B cell (primary cell): ENCODE data around the gene SEPTIN3. TPM values are rescaled to one million over a fixed set of nuclear protein-coding genes. Genes with fewer than 3 reads are reported as not detected.

ENCODE experiments used
- ATAC-seq: fragments of 200-7000 bp; cut with Tn5 transposase; one replicate; pipeline ENCODE4 v1.10.0; 2021; ENCODE audit warnings: low read depth, mild to moderate bottlenecking, moderate number of reproducible peaks, moderate library complexity
- CTCF ChIA-PET: fragments of 350-600 bp; sonication (Branson Sonifier 250); formaldehyde crosslinking; loops from one replicate; lab custom pipeline; 2021; ENCODE audit warnings: antibody characterized with exemption, inconsistent platforms; lab: Charles Lee
- POLR2A ChIA-PET: fragments of 350-600 bp; sonication (Branson Sonifier 250); formaldehyde crosslinking; loops from one replicate; lab custom pipeline; 2021; ENCODE audit warnings: antibody characterized with exemption; lab: Charles Lee
- DNase-seq: peaks from one replicate; pipeline ENCODE4 v3.0.0; 2013
- H2AFZ ChIP-seq: 2 replicates; pipeline ENCODE4 v1.6.1; 2012; ENCODE audit warnings: mild to moderate bottlenecking, low read depth, low read length; ENCODE audit not compliant: insufficient read depth, poor library complexity, severe bottlenecking
- H3K27ac ChIP-seq, 2 donors: 1 replicate in 1 of 2; 2 replicates in 1 of 2; pipeline ENCODE4 v1.5.1; 2012 to 2013; ENCODE audit warnings: low read length in 2 of 2, mild to moderate bottlenecking in 2 of 2, moderate library complexity in 1 of 2
- H3K27me3 ChIP-seq, 4 experiments: fragments of 200-600 bp in 1 of 4; sonication (generic) in 1 of 4; replicated peaks in 1 of 4; 1 replicate in 2 of 4; 2 replicates in 2 of 4; pipeline versions ENCODE4 v1.6.1 to v1.7.0; 2013 to 2016; ENCODE audit warnings: low read length in 3 of 4, mild to moderate bottlenecking in 2 of 4, mixed read lengths in 1 of 4, moderate library complexity in 1 of 4; ENCODE audit not compliant: insufficient read depth in 4 of 4, control insufficient read depth in 3 of 4; ENCODE audit errors: control extremely low read depth in 1 of 4
- H3K36me3 ChIP-seq, 2 experiments: replicated peaks in 1 of 2; 1 replicate in 1 of 2; 2 replicates in 1 of 2; pipeline versions ENCODE4 v1.6.1 to v1.7.1; 2013; ENCODE audit warnings: low read length in 1 of 2; ENCODE audit not compliant: insufficient read depth in 2 of 2, control insufficient read depth in 1 of 2; ENCODE audit errors: control extremely low read depth in 1 of 2, extremely low read depth in 1 of 2
- H3K4me1 ChIP-seq, 2 donors: fragments of 200-600 bp in 1 of 2; sonication (generic) in 1 of 2; 1 replicate in 1 of 2; 2 replicates in 1 of 2; pipeline versions ENCODE4 v1.5.1 to v1.6.1; 2013 to 2017; ENCODE audit warnings: low read length in 2 of 2; ENCODE audit not compliant: control insufficient read depth in 2 of 2, insufficient read depth in 2 of 2
- H3K4me2 ChIP-seq: replicated peaks from 2 replicates; pipeline ENCODE3; 2012; ENCODE audit warnings: mild to moderate bottlenecking, low read depth, low read length; ENCODE audit not compliant: poor library complexity, severe bottlenecking
- H3K4me3 ChIP-seq, 5 experiments: fragments of 200-600 bp in 1 of 5; sonication (generic) in 1 of 5; 1 replicate in 3 of 5; 2 replicates in 2 of 5; pipeline versions ENCODE4 v1.5.1 to v1.7.0; 2011 to 2016; ENCODE audit warnings: low read length in 4 of 5, mild to moderate bottlenecking in 4 of 5, low read depth in 2 of 5, control low read depth in 1 of 5, moderate library complexity in 1 of 5; ENCODE audit not compliant: insufficient read depth in 1 of 5; ENCODE audit errors: control extremely low read depth in 1 of 5, extremely low read depth in 1 of 5
- H3K79me2 ChIP-seq: fragments of 200-600 bp; sonication (generic); one replicate; pipeline ENCODE4 v1.6.0; 2016; ENCODE audit warnings: low read length; ENCODE audit not compliant: control insufficient read depth, insufficient read depth
- H3K9ac ChIP-seq: fragments of 200-600 bp; sonication (generic); 2 replicates; pipeline ENCODE4 v1.6.1; 2017; ENCODE audit warnings: mild to moderate bottlenecking, low read length, moderate library complexity
- H3K9me3 ChIP-seq, 3 donors: one replicate each; pipeline versions ENCODE4 v1.6.1 to v1.7.1; 2013; ENCODE audit warnings: low read length in 2 of 3; ENCODE audit not compliant: control insufficient read depth in 2 of 3, insufficient read depth in 1 of 3; ENCODE audit errors: control extremely low read depth in 1 of 3
- H4K20me1 ChIP-seq: 2 replicates; pipeline ENCODE4 v1.6.0; 2012; ENCODE audit warnings: mild to moderate bottlenecking, low read length; ENCODE audit not compliant: insufficient read depth, control insufficient read depth, poor library complexity, severe bottlenecking
- H3K27ac Mint-ChIP-seq: one replicate; pipeline ENCODE4 v1.8.0; 2021; ENCODE audit warnings: mixed read lengths
- H3K27me3 Mint-ChIP-seq: one replicate; pipeline ENCODE4 v1.8.0; 2021; ENCODE audit warnings: mixed read lengths
- H3K4me1 Mint-ChIP-seq: one replicate; pipeline ENCODE4 v1.8.0; 2021; ENCODE audit warnings: mixed read lengths
- H3K4me3 Mint-ChIP-seq: one replicate; pipeline ENCODE4 v1.8.0; 2021; ENCODE audit warnings: mixed read lengths
- H3K9me3 Mint-ChIP-seq: one replicate; pipeline ENCODE4 v1.8.0; 2022; ENCODE audit warnings: mixed read lengths; ENCODE audit not compliant: insufficient read depth
- EZH2 ChIP-seq: IDR thresholded peaks from 2 replicates; pipeline ENCODE4 v1.6.1; 2012; ENCODE audit warnings: borderline replicate concordance, low read depth, mild to moderate bottlenecking, moderate library complexity, low read length; ENCODE audit not compliant: insufficient read depth, poor library complexity, severe bottlenecking
- WGBS: methylation state at CpG from one replicate; pipeline ENCODE4 v1.1.5; 2013; ENCODE audit warnings: missing lambda C conversion rate; ENCODE audit not compliant: insufficient coverage; 5-methylcytosine and 5-hydroxymethylcytosine counted together
- intact Hi-C: fragments of 100-400 bp; cut with micrococcal nuclease; formaldehyde crosslinking; loops from one replicate; pipeline ENCODE4 v1.10.0; 2022
- polyA plus RNA-seq: library from polyadenylated mRNA; depleted of rRNA; stranded (reverse); fragments of >200 nt; gene quantifications from 2 replicates; pipeline ENCODE4 v1.2.3, GENCODE V29; 2012
- total RNA-seq, 2 donors: library from RNA; stranded (reverse); fragments of 120-200 nt in 1 of 2; gene quantifications; 1 replicate in 1 of 2; 2 replicates in 1 of 2; pipeline versions ENCODE4 v1.2.3 to v1.2.4, GENCODE V29; 2013 to 2022
- TF ChIP-seq, protein P1 (sequence below): fragments of 200-600 bp; IDR thresholded peaks from one replicate; pipeline ENCODE4 v1.8.0; 2022; ENCODE audit warnings: antibody characterized with exemption, mild to moderate bottlenecking

Gene SEPTIN3
- total and polyA plus RNA-seq, 2 donors (not counting 1 experiment from before 2014, with no cell fraction given) = 0.06 to 0.39 TPM

DNA sequence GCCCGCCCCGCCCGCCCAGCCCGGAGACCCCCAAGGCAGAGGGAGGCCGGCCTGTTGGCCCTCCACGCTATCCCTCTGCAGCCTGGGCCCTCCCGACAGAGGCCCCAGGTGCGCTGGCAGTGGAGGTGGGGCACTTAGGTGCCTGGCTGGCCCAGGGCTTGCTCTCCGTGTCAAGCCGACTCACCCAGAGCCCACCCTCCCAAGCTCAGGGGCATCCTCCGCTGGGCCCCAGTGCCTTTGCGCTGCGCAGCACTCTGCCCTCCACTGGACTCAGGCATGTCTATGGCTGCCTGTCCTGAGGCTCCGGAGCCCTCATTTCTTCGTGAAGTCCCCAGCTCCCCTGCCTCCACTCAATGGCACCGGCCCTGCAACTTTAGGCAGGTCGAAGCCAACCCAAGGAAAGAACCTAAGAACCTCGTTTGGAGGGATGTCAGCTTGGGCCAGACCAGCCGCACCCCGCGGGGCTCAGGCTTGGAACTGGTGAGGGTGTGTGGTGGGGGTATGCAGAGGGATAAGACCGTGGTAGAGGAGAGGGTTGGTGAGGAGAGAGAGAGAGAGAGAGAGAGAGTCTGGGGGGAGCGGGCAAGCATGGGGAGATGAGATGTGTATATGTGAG lies 11.2 kb upstream of the SEPTIN3 start:
- Mint-ChIP-seq H3K27me3 (no peaks in the 10 kb centered on the region), H3K4me3 (peak overlapping the region; percentile 26), H3K27ac (no peak overlapping the region), H3K9me3 (no peaks in the 10 kb centered on the region), H3K4me1 (peaks cover 21% of the 10 kb centered on the region)
- ATAC-seq (peak; percentile 28), DNase-seq (no peak)
- Histone ChIP-seq H3K79me2 (no peaks in the 10 kb centered on the region), H2AFZ (peak overlapping the region; percentile 72), H3K4me3 (peak overlapping the region in 1 of 5 experiments; percentile 19), H3K4me2 (peak overlapping the region; percentile 69), H4K20me1 (no peaks in the 10 kb centered on the region), H3K27ac (no peak overlapping the region), H3K4me1 (peaks cover 11 to 22% of the 10 kb centered on the region in 2 donors), H3K9ac (no peak overlapping the region), H3K36me3 (no peaks in the 10 kb centered on the region), H3K9me3 (no peaks in the 10 kb centered on the region), H3K27me3 (no peaks in the 10 kb centered on the region)
- CTCF ChIA-PET = interaction anchor here (1.0 to 4.5 kb wide), 4 partner anchors 129 to 261 kb away, joined by 3 to 19 read pairs (median 4); no protein-coding TSS in a partner anchor
- no peak for TF ChIP-seq EZH2
- TF ChIP-seq, protein P1, sequence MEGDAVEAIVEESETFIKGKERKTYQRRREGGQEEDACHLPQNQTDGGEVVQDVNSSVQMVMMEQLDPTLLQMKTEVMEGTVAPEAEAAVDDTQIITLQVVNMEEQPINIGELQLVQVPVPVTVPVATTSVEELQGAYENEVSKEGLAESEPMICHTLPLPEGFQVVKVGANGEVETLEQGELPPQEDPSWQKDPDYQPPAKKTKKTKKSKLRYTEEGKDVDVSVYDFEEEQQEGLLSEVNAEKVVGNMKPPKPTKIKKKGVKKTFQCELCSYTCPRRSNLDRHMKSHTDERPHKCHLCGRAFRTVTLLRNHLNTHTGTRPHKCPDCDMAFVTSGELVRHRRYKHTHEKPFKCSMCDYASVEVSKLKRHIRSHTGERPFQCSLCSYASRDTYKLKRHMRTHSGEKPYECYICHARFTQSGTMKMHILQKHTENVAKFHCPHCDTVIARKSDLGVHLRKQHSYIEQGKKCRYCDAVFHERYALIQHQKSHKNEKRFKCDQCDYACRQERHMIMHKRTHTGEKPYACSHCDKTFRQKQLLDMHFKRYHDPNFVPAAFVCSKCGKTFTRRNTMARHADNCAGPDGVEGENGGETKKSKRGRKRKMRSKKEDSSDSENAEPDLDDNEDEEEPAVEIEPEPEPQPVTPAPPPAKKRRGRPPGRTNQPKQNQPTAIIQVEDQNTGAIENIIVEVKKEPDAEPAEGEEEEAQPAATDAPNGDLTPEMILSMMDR = peak; percentile 44
- POLR2A ChIA-PET = no interaction called here
- WGBS = 46% methylated on average over 20 of the region's 23 CpGs
- intact Hi-C loops = loop anchor here (1.0 to 5.0 kb wide), 3 partner anchors 114 to 261 kb away; partner anchors contain the start of genes NAGA and PHETA2

DNA sequence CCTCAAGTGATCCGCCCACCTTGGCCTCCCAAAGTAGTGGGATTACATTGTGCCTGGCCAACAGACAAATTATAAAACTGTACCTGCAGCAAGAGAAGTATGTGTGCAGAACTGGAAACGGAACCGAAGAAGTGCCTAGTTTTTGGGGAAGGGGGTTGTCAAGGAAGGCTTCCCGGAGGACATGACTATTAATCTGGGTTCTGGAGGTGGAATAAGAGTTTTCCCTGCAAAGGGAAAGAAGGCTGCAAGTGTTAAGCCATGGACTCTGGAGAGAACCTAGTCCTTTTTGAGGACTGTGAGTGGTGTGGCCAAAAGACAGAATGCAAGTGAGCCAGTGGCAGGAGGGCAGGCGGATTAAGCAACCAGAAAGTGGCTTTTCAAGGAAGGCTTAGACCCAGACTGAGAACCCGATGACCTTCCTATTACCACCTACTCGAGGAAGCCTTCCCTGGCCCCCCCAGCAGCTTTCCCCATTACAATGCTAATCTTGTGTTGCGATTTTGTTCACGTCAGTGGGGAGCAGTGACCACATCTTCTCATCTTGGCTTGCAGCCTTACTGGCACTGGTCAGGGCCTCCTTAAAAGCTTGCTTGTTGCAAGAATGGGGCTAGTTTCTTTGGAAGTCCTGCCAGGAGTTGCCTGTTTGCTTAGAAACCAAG lies 5.7 kb upstream of the SEPTIN3 start:
- Histone ChIP-seq H3K9me3 (no peaks in the 10 kb centered on the region), H2AFZ (no peak overlapping the region), H3K27ac (no peak overlapping the region), H3K4me2 (no peak overlapping the region), H3K36me3 (no peaks in the 10 kb centered on the region), H3K4me1 (peaks cover 5 to 9% of the 10 kb centered on the region in 2 donors), H3K27me3 (peaks cover 0 to under 1% (median 0%) of the 10 kb centered on the region in 4 experiments), H3K79me2 (no peaks in the 10 kb centered on the region), H4K20me1 (no peaks in the 10 kb centered on the region), H3K4me3 (no peak overlapping the region), H3K9ac (no peak overlapping the region)
- Mint-ChIP-seq H3K9me3 (no peaks in the 10 kb centered on the region), H3K27ac (no peak overlapping the region), H3K4me3 (no peak overlapping the region), H3K4me1 (peaks cover 10% of the 10 kb centered on the region), H3K27me3 (no peaks in the 10 kb centered on the region)
- TF ChIP-seq EZH2 = no peak
- TF ChIP-seq, protein P1 = no peak
- 89% methylated on average over 9 of the region's 9 CpGs for WGBS
- CTCF ChIA-PET = interaction anchor here (1.6 kb wide), 1 partner anchor 11 kb away, joined by 4 read pairs; no protein-coding TSS in a partner anchor
- intact Hi-C loops = no loop called here
- DNase-seq (no peak), ATAC-seq (no peak)
- POLR2A ChIA-PET = no interaction called here
